GM23338 (cell line): ENCODE results near the gene ADCK2.

ENCODE experiments used
- CTCF ChIP-seq, 2 experiments: fragments of 200-600 bp in 1 of 2; sonication (generic) in 1 of 2; conservative IDR thresholded peaks; 2 replicates each; pipeline versions ENCODE4 v1.5.1 to v1.6.1; 2016 to 2017; ENCODE audit warnings: antibody characterized with exemption in 2 of 2, low read depth in 2 of 2, mild to moderate bottlenecking in 2 of 2, moderate library complexity in 1 of 2
- TF ChIP-seq, protein P1 (sequence below): fragments of 250-450 bp; sonication (Bioruptor Pico); IDR thresholded peaks from 2 replicates; pipeline ENCODE4 v1.5.0; 2020; ENCODE audit warnings: mild to moderate bottlenecking, moderate library complexity

DNA sequence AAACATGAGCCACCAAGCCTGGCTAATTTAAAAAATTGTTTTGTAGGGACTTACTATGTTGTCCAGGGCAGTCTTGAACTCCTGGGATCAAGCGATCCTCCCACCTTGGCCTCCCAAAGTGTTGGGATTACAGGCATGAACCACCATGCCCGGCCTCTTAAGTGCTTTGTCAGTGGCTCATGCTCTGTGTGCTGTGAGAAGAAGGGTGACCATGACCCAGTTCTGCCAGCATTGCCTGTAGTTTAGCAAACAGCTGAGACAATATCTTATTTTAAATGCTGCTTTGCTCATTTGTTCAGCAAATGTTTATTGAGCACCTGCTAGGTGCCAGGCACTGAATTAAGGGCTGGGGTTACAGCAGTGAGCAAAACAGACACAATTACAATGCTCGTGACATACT is 9.0 kb downstream of the ADCK2 start:
- TF ChIP-seq CTCF (conservative IDR thresholded peaks at IDR 0.05; ENCODE audit: low read depth in 2 of 2) = no peak
- TF ChIP-seq, protein P1, sequence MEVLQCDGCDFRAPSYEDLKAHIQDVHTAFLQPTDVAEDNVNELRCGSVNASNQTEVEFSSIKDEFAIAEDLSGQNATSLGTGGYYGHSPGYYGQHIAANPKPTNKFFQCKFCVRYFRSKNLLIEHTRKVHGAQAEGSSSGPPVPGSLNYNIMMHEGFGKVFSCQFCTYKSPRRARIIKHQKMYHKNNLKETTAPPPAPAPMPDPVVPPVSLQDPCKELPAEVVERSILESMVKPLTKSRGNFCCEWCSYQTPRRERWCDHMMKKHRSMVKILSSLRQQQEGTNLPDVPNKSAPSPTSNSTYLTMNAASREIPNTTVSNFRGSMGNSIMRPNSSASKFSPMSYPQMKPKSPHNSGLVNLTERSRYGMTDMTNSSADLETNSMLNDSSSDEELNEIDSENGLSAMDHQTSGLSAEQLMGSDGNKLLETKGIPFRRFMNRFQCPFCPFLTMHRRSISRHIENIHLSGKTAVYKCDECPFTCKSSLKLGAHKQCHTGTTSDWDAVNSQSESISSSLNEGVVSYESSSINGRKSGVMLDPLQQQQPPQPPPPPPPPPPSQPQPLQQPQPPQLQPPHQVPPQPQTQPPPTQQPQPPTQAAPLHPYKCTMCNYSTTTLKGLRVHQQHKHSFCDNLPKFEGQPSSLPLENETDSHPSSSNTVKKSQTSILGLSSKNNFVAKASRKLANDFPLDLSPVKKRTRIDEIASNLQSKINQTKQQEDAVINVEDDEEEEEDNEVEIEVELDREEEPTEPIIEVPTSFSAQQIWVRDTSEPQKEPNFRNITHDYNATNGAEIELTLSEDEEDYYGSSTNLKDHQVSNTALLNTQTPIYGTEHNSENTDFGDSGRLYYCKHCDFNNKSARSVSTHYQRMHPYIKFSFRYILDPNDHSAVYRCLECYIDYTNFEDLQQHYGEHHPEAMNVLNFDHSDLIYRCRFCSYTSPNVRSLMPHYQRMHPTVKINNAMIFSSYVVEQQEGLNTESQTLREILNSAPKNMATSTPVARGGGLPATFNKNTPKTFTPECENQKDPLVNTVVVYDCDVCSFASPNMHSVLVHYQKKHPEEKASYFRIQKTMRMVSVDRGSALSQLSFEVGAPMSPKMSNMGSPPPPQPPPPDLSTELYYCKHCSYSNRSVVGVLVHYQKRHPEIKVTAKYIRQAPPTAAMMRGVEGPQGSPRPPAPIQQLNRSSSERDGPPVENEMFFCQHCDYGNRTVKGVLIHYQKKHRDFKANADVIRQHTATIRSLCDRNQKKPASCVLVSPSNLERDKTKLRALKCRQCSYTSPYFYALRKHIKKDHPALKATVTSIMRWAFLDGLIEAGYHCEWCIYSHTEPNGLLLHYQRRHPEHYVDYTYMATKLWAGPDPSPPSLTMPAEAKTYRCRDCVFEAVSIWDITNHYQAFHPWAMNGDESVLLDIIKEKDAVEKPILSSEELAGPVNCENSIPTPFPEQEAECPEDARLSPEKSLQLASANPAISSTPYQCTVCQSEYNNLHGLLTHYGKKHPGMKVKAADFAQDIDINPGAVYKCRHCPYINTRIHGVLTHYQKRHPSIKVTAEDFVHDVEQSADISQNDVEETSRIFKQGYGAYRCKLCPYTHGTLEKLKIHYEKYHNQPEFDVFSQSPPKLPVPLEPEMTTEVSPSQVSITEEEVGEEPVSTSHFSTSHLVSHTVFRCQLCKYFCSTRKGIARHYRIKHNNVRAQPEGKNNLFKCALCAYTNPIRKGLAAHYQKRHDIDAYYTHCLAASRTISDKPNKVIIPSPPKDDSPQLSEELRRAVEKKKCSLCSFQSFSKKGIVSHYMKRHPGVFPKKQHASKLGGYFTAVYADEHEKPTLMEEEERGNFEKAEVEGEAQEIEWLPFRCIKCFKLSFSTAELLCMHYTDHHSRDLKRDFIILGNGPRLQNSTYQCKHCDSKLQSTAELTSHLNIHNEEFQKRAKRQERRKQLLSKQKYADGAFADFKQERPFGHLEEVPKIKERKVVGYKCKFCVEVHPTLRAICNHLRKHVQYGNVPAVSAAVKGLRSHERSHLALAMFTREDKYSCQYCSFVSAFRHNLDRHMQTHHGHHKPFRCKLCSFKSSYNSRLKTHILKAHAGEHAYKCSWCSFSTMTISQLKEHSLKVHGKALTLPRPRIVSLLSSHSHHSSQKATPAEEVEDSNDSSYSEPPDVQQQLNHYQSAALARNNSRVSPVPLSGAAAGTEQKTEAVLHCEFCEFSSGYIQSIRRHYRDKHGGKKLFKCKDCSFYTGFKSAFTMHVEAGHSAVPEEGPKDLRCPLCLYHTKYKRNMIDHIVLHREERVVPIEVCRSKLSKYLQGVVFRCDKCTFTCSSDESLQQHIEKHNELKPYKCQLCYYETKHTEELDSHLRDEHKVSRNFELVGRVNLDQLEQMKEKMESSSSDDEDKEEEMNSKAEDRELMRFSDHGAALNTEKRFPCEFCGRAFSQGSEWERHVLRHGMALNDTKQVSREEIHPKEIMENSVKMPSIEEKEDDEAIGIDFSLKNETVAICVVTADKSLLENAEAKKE (CRISPR knock-in tag) = no peak
